Calu3 (cell line): ENCODE results near the gene ELL2. TPM values are rescaled to one million over a fixed set of nuclear protein-coding genes. Genes with fewer than 3 reads are reported as not detected.

Experiments used
- BruUV-seq: library from RNA; stranded (reverse); fragments of 400-500 nt; replicated peaks from 2 replicates; lab custom pipeline; 2021; lab: Mats Ljungman, UMichigan
- CTCF ChIA-PET: fragments of 300-600 bp; sonication (Branson Sonifier 250); formaldehyde crosslinking; loops from one replicate; lab custom pipeline; 2022; ENCODE audit warnings: antibody characterized with exemption; lab: Charles Lee
- DNase-seq: peaks from one replicate; pipeline ENCODE4 v3.0.0; 2022
- H3K27ac Mint-ChIP-seq: one replicate; pipeline ENCODE4 v1.8.0; 2022; ENCODE audit warnings: mixed read lengths; ENCODE audit not compliant: unreplicated experiment
- H3K27me3 Mint-ChIP-seq: one replicate; pipeline ENCODE4 v1.8.0; 2022; ENCODE audit warnings: mixed read lengths; ENCODE audit not compliant: unreplicated experiment
- H3K36me3 Mint-ChIP-seq: one replicate; pipeline ENCODE4 v1.8.0; 2022; ENCODE audit warnings: mild to moderate bottlenecking, moderate library complexity, mixed read lengths; ENCODE audit not compliant: insufficient read depth, unreplicated experiment
- H3K4me1 Mint-ChIP-seq: one replicate; pipeline ENCODE4 v1.8.0; 2022; ENCODE audit warnings: mild to moderate bottlenecking, low read depth, mixed read lengths; ENCODE audit not compliant: unreplicated experiment
- H3K4me3 Mint-ChIP-seq: one replicate; pipeline ENCODE4 v1.8.0; 2022; ENCODE audit warnings: mild to moderate bottlenecking, low read depth, moderate library complexity, mixed read lengths; ENCODE audit not compliant: unreplicated experiment
- H3K9me3 Mint-ChIP-seq: one replicate; pipeline ENCODE4 v1.8.0; 2022; ENCODE audit warnings: low read depth, mixed read lengths; ENCODE audit not compliant: unreplicated experiment
- CTCF ChIP-seq: fragments of 200-600 bp; IDR thresholded peaks from one replicate; pipeline ENCODE4 v1.8.0; 2022; ENCODE audit warnings: antibody characterized with exemption; ENCODE audit not compliant: unreplicated experiment
- intact Hi-C: fragments of 100-400 bp; cut with micrococcal nuclease; formaldehyde crosslinking; loops from one replicate; pipeline ENCODE4 v1.10.0; 2022; ENCODE audit not compliant: unreplicated experiment
- total RNA-seq: library from RNA; stranded (reverse); gene quantifications from 2 replicates; pipeline ENCODE4 v1.2.3, GENCODE V29; 2022

The ELL2 gene
- total RNA-seq, 1 experiment from 2014 or later = 57.7 TPM

GRCh38 chr5:95986937-95987520 is 25.4 kb upstream of the ELL2 start:
- TF ChIP-seq CTCF = no peak
- no peak for DNase-seq
- CTCF ChIA-PET = interaction anchor here (0.6 kb wide), 2 partner anchors 16 to 63 kb away, joined by 3 to 4 read pairs; no protein-coding TSS in a partner anchor
- Mint-ChIP-seq H3K9me3 (no peaks in the 10 kb centered on the region), H3K27ac (no peak overlapping the region), H3K4me1 (peaks cover 9% of the 10 kb centered on the region), H3K36me3 (no peaks in the 10 kb centered on the region), H3K27me3 (no peaks in the 10 kb centered on the region), H3K4me3 (no peak overlapping the region)
- intact Hi-C loops = no loop called here
- BruUV-seq = no TSS peak

- BruUV-seq = no TSS peak
Measured at GRCh38 chr5:95986001-95986400, 24.4 kb upstream of the ELL2 start.

GRCh38 chr5:95985249-95985648 is 23.6 kb upstream of the ELL2 start:
- no TSS peak for BruUV-seq
- CTCF ChIA-PET = no interaction called here
- DNase-seq = no peak
- intact Hi-C loops = no loop called here
- no peaks in the 10 kb centered on the region for H3K36me3 Mint-ChIP-seq
- no peak overlapping the region for H3K27ac Mint-ChIP-seq
- H3K4me3 Mint-ChIP-seq = no peak overlapping the region
- peaks cover 9% of the 10 kb centered on the region for H3K4me1 Mint-ChIP-seq
- H3K9me3 Mint-ChIP-seq = no peaks in the 10 kb centered on the region
- no peak for TF ChIP-seq CTCF
- H3K27me3 Mint-ChIP-seq = no peaks in the 10 kb centered on the region

More at GRCh38 chr5:95986001-95986400, 24.4 kb upstream of the ELL2 start:
- Mint-ChIP-seq H3K27ac (no peak overlapping the region), H3K4me1 (peaks cover 9% of the 10 kb centered on the region), H3K36me3 (no peaks in the 10 kb centered on the region), H3K4me3 (no peak overlapping the region), H3K27me3 (no peaks in the 10 kb centered on the region), H3K9me3 (no peaks in the 10 kb centered on the region)
- TF ChIP-seq CTCF = no peak
- no peak for DNase-seq
- intact Hi-C loops = no loop called here
- CTCF ChIA-PET = no interaction called here

GRCh38 chr5:95984287-95984938 is 22.8 kb upstream of the ELL2 start:
- no peak overlapping the region for H3K27ac Mint-ChIP-seq
- intact Hi-C loops = no loop called here
- peaks cover 9% of the 10 kb centered on the region for H3K4me1 Mint-ChIP-seq
- no peaks in the 10 kb centered on the region for H3K9me3 Mint-ChIP-seq
- CTCF ChIA-PET = interaction anchor here (0.6 kb wide), 2 partner anchors 36 to 256 kb away, joined by 4 to 5 read pairs; no protein-coding TSS in a partner anchor
- H3K27me3 Mint-ChIP-seq = no peaks in the 10 kb centered on the region
- BruUV-seq = no TSS peak
- no peak for TF ChIP-seq CTCF
- H3K4me3 Mint-ChIP-seq = no peak overlapping the region
- no peak for DNase-seq
- no peaks in the 10 kb centered on the region for H3K36me3 Mint-ChIP-seq
